Omental fat pad (tissue), 4 donors: Measurements from ENCODE around the gene SIPA1L3. TPM values are rescaled to one million over a fixed set of nuclear protein-coding genes. Genes with fewer than 3 reads are reported as not detected.

Experiments used
- ATAC-seq: fragments of 150-250 bp; one replicate; pipeline ENCODE4 v1.9.1; 2016; ENCODE audit warnings: mild to moderate bottlenecking, moderate library complexity; ENCODE audit not compliant: low FRiP score
- DNase-seq: peaks from one replicate; pipeline ENCODE4 v3.0.0-alpha.2; 2019; ENCODE audit warnings: low spot score
- CTCF ChIP-seq, 3 donors: fragments of 450-650 bp; IDR thresholded peaks; one replicate each; pipeline ENCODE4 v1.5.1; 2016 to 2017; ENCODE audit warnings: antibody characterized with exemption in 3 of 3, mild to moderate bottlenecking in 3 of 3, moderate library complexity in 2 of 3
- total RNA-seq, 4 donors: library from RNA; depleted of rRNA; stranded (reverse); fragments of >200 nt; gene quantifications; one replicate each; pipeline ENCODE4 v1.1.0, GENCODE V29; 2016

Gene SIPA1L3
- total RNA-seq, 4 donors from 2014 or later = 8.9 to 14.7 (median 12.0) TPM

- no peak for TF ChIP-seq CTCF (IDR thresholded peaks at IDR 0.05)
- DNase-seq (no peak), ATAC-seq (no peak)
Observed at GRCh38 chr19:37982655-37983054, 75.6 kb downstream of the SIPA1L3 start.

DNA sequence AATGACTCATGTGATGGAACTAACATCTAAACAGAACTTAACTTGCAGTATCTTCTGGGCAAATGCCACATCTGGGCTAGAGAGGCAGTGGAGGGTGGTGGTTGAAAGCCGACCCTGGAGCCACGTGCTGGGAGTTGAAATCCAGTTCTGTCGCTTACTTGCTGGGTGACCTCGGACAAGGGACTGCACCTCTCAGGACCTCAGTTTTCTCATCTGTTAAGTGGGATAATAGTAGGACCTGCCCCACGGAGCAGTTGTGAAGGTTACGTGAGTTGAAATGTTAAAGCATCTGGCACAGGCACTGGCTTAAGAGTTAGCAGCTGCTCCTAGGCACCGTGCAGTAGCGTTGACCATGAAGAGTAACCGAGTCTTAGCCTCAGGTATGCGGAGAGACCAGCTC, 76.1 kb downstream of the SIPA1L3 start:
- no peak for TF ChIP-seq CTCF (IDR thresholded peaks at IDR 0.05)
- no peak for ATAC-seq
- DNase-seq = no peak

- DNase-seq = no peak
- no peak for TF ChIP-seq CTCF (IDR thresholded peaks at IDR 0.05)
- ATAC-seq = no peak
Observed at GRCh38 chr19:37983916-37984315, 76.9 kb downstream of the SIPA1L3 start.

- ATAC-seq (no peak), DNase-seq (no peak)
- no peak for TF ChIP-seq CTCF (IDR thresholded peaks at IDR 0.05)
Observed at GRCh38 chr19:37986048-37986750, 79.2 kb downstream of the SIPA1L3 start.

GRCh38 chr19:37987356-37988332, 80.6 kb downstream of the SIPA1L3 start:
- no peak for ATAC-seq
- TF ChIP-seq CTCF (IDR thresholded peaks at IDR 0.05) = no peak
- DNase-seq = no peak

- no peak for TF ChIP-seq CTCF (IDR thresholded peaks at IDR 0.05)
- DNase-seq (no peak), ATAC-seq (no peak)
Observed at GRCh38 chr19:37988758-37989635, 82.0 kb downstream of the SIPA1L3 start.
